SW480 (cell line): ENCODE data around the gene SHCBP1.

Experiments
- DNase-seq: peaks from one replicate; pipeline ENCODE4 v3.0.0-alpha.2; 2016; ENCODE audit warnings: low spot score

SHCBP1 gene

GRCh38 chr16:46618516-46618915 lies 2.7 kb downstream of the SHCBP1 start:
- DNase-seq: no peak

DNA sequence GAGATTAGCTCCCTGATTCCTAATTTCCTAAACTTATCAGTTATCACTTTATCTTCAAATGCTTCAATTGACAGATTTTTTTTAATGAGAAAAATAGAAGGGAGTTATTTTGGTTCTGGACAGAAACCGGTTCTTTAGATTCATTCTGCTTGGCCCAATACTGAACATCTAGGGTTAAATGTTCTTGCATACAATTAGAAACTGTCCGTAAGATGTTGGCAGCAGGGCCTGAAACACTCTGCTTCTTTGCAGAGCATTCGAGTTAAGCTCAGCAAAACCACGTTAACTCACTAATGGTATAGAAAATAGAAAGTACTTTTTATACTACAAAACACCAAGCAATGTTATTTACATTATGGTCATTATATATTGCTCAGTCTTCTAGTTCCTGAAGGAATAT lies 7.2 kb downstream of the SHCBP1 start:
- no peak for DNase-seq

DNA sequence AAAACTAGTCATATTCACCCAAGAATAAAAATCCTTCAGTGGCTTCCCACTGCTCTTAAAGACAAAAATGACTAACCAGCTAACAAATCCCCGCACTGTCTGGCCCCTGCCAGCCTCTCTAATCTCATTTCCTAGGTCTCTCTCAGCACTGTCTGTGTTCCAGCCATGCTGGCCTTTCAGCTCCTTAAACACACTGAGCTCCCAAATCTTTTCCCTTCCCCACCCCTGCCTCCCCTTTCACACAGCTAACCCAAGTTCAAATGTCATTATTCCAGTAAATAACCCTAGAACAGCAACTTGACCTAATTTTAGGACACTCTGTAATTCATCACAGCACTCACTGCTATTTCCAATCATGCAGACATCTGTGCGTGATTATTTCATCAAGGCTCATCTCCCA lies 7.8 kb downstream of the SHCBP1 start:
- DNase-seq: no peak

DNA sequence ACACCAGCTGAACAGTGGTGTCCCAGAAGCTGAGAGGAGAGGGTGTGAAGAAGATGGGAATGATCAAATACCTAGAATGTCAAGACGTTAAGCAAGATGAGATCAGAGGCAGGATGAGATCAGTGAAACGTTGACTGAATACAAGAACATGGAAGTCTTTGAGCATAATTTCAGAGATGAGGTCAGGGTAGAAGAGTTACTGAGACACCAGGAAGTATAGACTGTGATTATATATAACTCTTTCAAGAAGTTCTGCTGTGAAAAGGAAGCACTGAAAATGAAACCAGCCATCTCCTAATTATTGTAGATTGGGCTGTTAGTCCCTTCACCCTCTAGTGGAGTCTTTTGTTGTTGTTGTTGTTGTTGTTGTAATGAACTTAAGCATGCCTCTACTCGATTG lies 9.1 kb downstream of the SHCBP1 start:
- no peak for DNase-seq

- DNase-seq: peak; percentile 39
Measured at GRCh38 chr16:46607529-46607928, 13.7 kb downstream of the SHCBP1 start.

DNA sequence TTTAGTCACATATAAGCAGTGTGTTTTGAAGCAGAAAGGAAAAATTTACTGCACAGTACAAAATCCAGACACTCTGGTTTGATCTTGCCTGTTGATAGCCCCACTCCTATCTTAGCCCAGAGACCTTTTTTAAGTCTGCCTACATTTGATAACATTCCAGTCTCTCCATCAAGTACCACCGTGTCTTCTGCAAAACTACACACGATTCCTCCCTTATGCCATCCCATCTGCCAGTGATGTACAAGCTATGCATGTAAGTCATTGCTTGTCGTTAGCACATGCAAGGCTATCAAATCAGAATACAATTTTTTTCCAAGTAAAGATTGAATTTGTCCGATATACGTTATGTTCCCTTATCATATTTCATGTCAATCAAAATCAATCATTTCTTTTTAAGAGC lies 14.9 kb downstream of the SHCBP1 start:
- no peak for DNase-seq

- DNase-seq: no peak
Measured at GRCh38 chr16:46591257-46591656, 29.9 kb downstream of the SHCBP1 start.

GRCh38 chr16:46586011-46586577 lies 35.1 kb downstream of the SHCBP1 start:
- no peak for DNase-seq

DNA sequence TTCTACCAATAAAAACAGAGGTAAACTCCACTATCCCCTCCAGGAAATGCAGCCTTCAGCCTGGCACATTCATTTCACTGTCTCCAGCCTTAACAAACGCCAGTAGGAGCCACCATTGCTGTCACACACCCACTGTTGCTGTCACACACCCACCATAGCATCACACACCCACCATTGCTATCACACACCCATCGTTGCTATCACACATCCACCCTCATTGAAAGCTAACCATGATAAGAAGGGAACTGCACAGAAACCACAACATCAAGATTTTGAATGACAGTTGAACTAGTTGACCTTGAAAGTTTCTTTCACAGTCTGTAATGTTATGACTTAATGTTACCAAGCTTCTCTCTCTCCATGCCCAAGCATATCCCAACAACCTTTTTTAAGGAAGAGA lies 38.1 kb downstream of the SHCBP1 start:
- DNase-seq: no peak

GRCh38 chr16:46582313-46582712 lies 38.9 kb downstream of the SHCBP1 start:
- no peak for DNase-seq

- no peak for DNase-seq
Measured at GRCh38 chr16:46577988-46578579, 43.1 kb downstream of the SHCBP1 start.

GRCh38 chr16:46573834-46574159 lies 47.4 kb downstream of the SHCBP1 start:
- DNase-seq: no peak

- peak; percentile 10 for DNase-seq
Measured at GRCh38 chr16:46573008-46573833, 48.0 kb downstream of the SHCBP1 start.

- no peak for DNase-seq
Measured at GRCh38 chr16:46569231-46569735, 51.9 kb downstream of the SHCBP1 start.

GRCh38 chr16:46568472-46569230 lies 52.5 kb downstream of the SHCBP1 start:
- DNase-seq: no peak

GRCh38 chr16:46562979-46563378 lies 58.2 kb downstream of the SHCBP1 start:
- no peak for DNase-seq

DNA sequence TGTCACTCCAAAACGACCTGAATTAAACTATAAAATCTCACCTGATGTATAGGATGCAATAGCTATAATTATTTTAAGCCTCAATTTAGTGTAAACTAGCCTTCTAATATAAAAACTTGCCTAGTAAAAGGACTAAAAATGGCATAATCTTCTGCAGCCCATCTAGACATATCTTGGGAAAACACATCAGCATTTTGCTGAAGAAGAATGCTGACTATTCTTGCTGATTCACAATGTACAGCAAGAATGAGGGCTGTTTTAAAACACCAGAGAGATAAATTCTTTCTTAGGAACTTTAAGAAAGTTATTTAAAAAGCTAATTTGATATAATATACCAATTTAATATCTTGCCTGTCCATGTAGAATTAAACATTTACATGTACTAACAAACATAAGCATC lies 63.2 kb downstream of the SHCBP1 start:
- no peak for DNase-seq

- no peak for DNase-seq
Measured at GRCh38 chr16:46555951-46556350, 65.2 kb downstream of the SHCBP1 start.

GRCh38 chr16:46554435-46554834 lies 66.7 kb downstream of the SHCBP1 start:
- peak; percentile 59 for DNase-seq

DNA sequence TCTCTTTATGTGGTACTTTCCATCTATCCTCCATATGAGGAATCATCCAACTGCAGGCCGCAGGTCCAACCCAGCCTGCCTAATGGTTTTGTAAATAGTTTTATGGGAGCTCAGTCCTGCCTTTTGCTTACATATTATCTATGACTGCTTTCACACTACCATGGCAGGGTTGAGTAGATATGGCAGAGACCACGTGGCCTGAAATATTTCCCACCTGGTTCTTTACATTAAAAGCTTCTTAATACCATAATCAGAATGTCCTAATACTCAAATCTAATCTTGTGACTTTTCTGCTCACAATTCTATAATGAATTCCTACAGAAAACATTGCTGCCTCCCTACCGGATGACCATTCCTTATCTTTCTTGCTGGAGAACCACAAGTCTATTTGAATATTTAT lies 71.7 kb downstream of the SHCBP1 start:
- no peak for DNase-seq
